ENCODE results near the gene HDGFL2.

Gene HDGFL2

GRCh38 chr19:4493929-4494690 is 22.0 kb downstream of the HDGFL2 start:
- TF ChIP-seq CTBP1 (IDR thresholded peaks at IDR 0.05; ENCODE audit: borderline replicate concordance) (no peak), ELF4 (IDR thresholded peaks at IDR 0.05) (no peak), HDGF (IDR thresholded peaks at IDR 0.05; ENCODE audit: borderline replicate concordance) (no peak), SP1 (IDR thresholded peaks at IDR 0.05) (no peak), PKNOX1 (IDR thresholded peaks at IDR 0.05) (no peak), FOXM1 (IDR thresholded peaks at IDR 0.05; ENCODE audit: borderline replicate concordance) (no peak), NFRKB (IDR thresholded peaks at IDR 0.05) (no peak), ZNF384 (IDR thresholded peaks at IDR 0.05) (no peak), SUZ12 (IDR thresholded peaks at IDR 0.05) (no peak), TARDBP (IDR thresholded peaks at IDR 0.05) (no peak), FOXK2 (IDR thresholded peaks at IDR 0.05) (no peak)
- POLR2A ChIA-PET = no interaction called here
- no peak for DNase-seq (ENCODE audit: extremely low spot score)
- CTCF ChIA-PET = no interaction called here

GRCh38 chr19:4494691-4495064 is 22.6 kb downstream of the HDGFL2 start:
- TF ChIP-seq FOXK2 (IDR thresholded peaks at IDR 0.05) (no peak), SUZ12 (IDR thresholded peaks at IDR 0.05) (no peak), L3MBTL2 (conservative IDR thresholded peaks at IDR 0.05) (no peak), HDGF (IDR thresholded peaks at IDR 0.05; ENCODE audit: borderline replicate concordance) (no peak), NFRKB (IDR thresholded peaks at IDR 0.05) (no peak), BHLHE40 (IDR thresholded peaks at IDR 0.05; ENCODE audit: borderline replicate concordance) (no peak), PKNOX1 (IDR thresholded peaks at IDR 0.05) (no peak), ARNT (IDR thresholded peaks at IDR 0.05) (no peak), CTBP1 (IDR thresholded peaks at IDR 0.05; ENCODE audit: borderline replicate concordance) (no peak), TARDBP (IDR thresholded peaks at IDR 0.05) (no peak), FOXM1 (IDR thresholded peaks at IDR 0.05; ENCODE audit: borderline replicate concordance) (no peak)
- ChIA-PET POLR2A (no interaction called here), CTCF (no interaction called here)
- no peak for DNase-seq (ENCODE audit: extremely low spot score)

GRCh38 chr19:4495471-4495870 is 23.4 kb downstream of the HDGFL2 start:
- ChIA-PET CTCF (no interaction called here), POLR2A (no interaction called here)
- TF ChIP-seq SUZ12 (IDR thresholded peaks at IDR 0.05) = no peak
- TF ChIP-seq PKNOX1 (IDR thresholded peaks at IDR 0.05) = no peak
- no peak for DNase-seq (ENCODE audit: extremely low spot score)

GRCh38 chr19:4496304-4496703 is 24.2 kb downstream of the HDGFL2 start:
- TF ChIP-seq ARNT (IDR thresholded peaks at IDR 0.05) (no peak), NFRKB (IDR thresholded peaks at IDR 0.05) (no peak), ELF4 (IDR thresholded peaks at IDR 0.05) (no peak), ZNF384 (IDR thresholded peaks at IDR 0.05) (no peak), PKNOX1 (IDR thresholded peaks at IDR 0.05) (no peak), L3MBTL2 (conservative IDR thresholded peaks at IDR 0.05) (no peak), TARDBP (IDR thresholded peaks at IDR 0.05) (no peak), BHLHE40 (IDR thresholded peaks at IDR 0.05; ENCODE audit: borderline replicate concordance) (no peak), FOXA1 (IDR thresholded peaks at IDR 0.05) (no peak), HDGF (IDR thresholded peaks at IDR 0.05; ENCODE audit: borderline replicate concordance) (no peak), SP1 (IDR thresholded peaks at IDR 0.05) (no peak), FOXK2 (IDR thresholded peaks at IDR 0.05) (no peak), SUZ12 (IDR thresholded peaks at IDR 0.05) (no peak), CTBP1 (IDR thresholded peaks at IDR 0.05; ENCODE audit: borderline replicate concordance) (no peak), FOXM1 (IDR thresholded peaks at IDR 0.05; ENCODE audit: borderline replicate concordance) (no peak)
- POLR2A ChIA-PET = no interaction called here
- CTCF ChIA-PET = no interaction called here
- DNase-seq (ENCODE audit: extremely low spot score) = no peak

GRCh38 chr19:4497770-4498389 is 25.8 kb downstream of the HDGFL2 start:
- no peak for TF ChIP-seq PKNOX1 (IDR thresholded peaks at IDR 0.05)
- TF ChIP-seq ELF4 (IDR thresholded peaks at IDR 0.05) = no peak
- TF ChIP-seq CTBP1 (IDR thresholded peaks at IDR 0.05; ENCODE audit: borderline replicate concordance) = no peak
- TF ChIP-seq TARDBP (IDR thresholded peaks at IDR 0.05) = no peak
- TF ChIP-seq ARNT (IDR thresholded peaks at IDR 0.05) = no peak
- DNase-seq (ENCODE audit: extremely low spot score) = no peak
- POLR2A ChIA-PET = no interaction called here
- CTCF ChIA-PET = no interaction called here

- DNase-seq (ENCODE audit: extremely low spot score) = no peak
- no peak for TF ChIP-seq ELF4 (IDR thresholded peaks at IDR 0.05)
- TF ChIP-seq CTBP1 (IDR thresholded peaks at IDR 0.05; ENCODE audit: borderline replicate concordance) = no peak
- TF ChIP-seq FOXA1 (IDR thresholded peaks at IDR 0.05) = no peak
- no peak for TF ChIP-seq LEF1 (IDR thresholded peaks at IDR 0.05; ENCODE audit: borderline replicate concordance)
- TF ChIP-seq NFRKB (IDR thresholded peaks at IDR 0.05) = no peak
- no peak for TF ChIP-seq TARDBP (IDR thresholded peaks at IDR 0.05)
- TF ChIP-seq L3MBTL2 (conservative IDR thresholded peaks at IDR 0.05) = no peak
- TF ChIP-seq ARNT (IDR thresholded peaks at IDR 0.05) = no peak
- no peak for TF ChIP-seq ZNF384 (IDR thresholded peaks at IDR 0.05)
- TF ChIP-seq PKNOX1 (IDR thresholded peaks at IDR 0.05) = no peak
- TF ChIP-seq BHLHE40 (IDR thresholded peaks at IDR 0.05; ENCODE audit: borderline replicate concordance) = no peak
- TF ChIP-seq SUZ12 (IDR thresholded peaks at IDR 0.05) = no peak
- TF ChIP-seq FOXM1 (IDR thresholded peaks at IDR 0.05; ENCODE audit: borderline replicate concordance) = no peak
- no peak for TF ChIP-seq SP1 (IDR thresholded peaks at IDR 0.05)
- no peak for TF ChIP-seq FOXK2 (IDR thresholded peaks at IDR 0.05)
- CTCF ChIA-PET = no interaction called here
- POLR2A ChIA-PET = no interaction called here
These were observed 26.6 kb downstream of the HDGFL2 start for GRCh38 chr19:4498694-4499093.
